Mucosa of stomach (tissue), 1 donor: ENCODE data around the gene TAF6.

Source experiments
- H3K27me3 ChIP-seq: one replicate; pipeline ENCODE4 v1.7.0; 2013; ENCODE audit warnings: mild to moderate bottlenecking, low read length; ENCODE audit not compliant: control insufficient read depth, insufficient read depth
- H3K36me3 ChIP-seq: one replicate; pipeline ENCODE4 v1.7.0; 2013; ENCODE audit warnings: low read length; ENCODE audit not compliant: control insufficient read depth, insufficient read depth
- H3K4me1 ChIP-seq: one replicate; pipeline ENCODE4 v1.7.0; 2013; ENCODE audit warnings: mild to moderate bottlenecking, low read length; ENCODE audit not compliant: control insufficient read depth, insufficient read depth
- H3K4me3 ChIP-seq: one replicate; pipeline ENCODE4 v1.7.0; 2013; ENCODE audit warnings: low read length
- H3K9ac ChIP-seq: one replicate; pipeline ENCODE4 v1.7.0; 2013; ENCODE audit warnings: mild to moderate bottlenecking, low read length, moderate library complexity
- H3K9me3 ChIP-seq: one replicate; pipeline ENCODE4 v1.7.0; 2013; ENCODE audit warnings: mild to moderate bottlenecking, low read length, moderate library complexity; ENCODE audit not compliant: control insufficient read depth
- donor health status: Pancreatic carcinoma.

Gene TAF6

GRCh38 chr7:100126239-100126930 lies 7.2 kb upstream of the TAF6 start:
- H3K9me3 ChIP-seq = no peaks in the 10 kb centered on the region
- H3K27me3 ChIP-seq = no peaks in the 10 kb centered on the region
- no peaks in the 10 kb centered on the region for H3K36me3 ChIP-seq
- H3K9ac ChIP-seq = peak overlapping the region; percentile 96
- peaks cover 44% of the 10 kb centered on the region for H3K4me1 ChIP-seq
- peak overlapping the region; percentile 91 for H3K4me3 ChIP-seq

GRCh38 chr7:100124301-100125230 lies 5.4 kb upstream of the TAF6 start:
- peaks cover 44% of the 10 kb centered on the region for H3K4me1 ChIP-seq
- no peaks in the 10 kb centered on the region for H3K36me3 ChIP-seq
- H3K9me3 ChIP-seq = no peaks in the 10 kb centered on the region
- no peak overlapping the region for H3K4me3 ChIP-seq
- H3K9ac ChIP-seq = no peak overlapping the region
- H3K27me3 ChIP-seq = no peaks in the 10 kb centered on the region

GRCh38 chr7:100122568-100122967 lies 3.4 kb upstream of the TAF6 start:
- no peaks in the 10 kb centered on the region for H3K27me3 ChIP-seq
- H3K4me1 ChIP-seq = peaks cover 41% of the 10 kb centered on the region
- H3K36me3 ChIP-seq = no peaks in the 10 kb centered on the region
- H3K9ac ChIP-seq = no peak overlapping the region
- H3K4me3 ChIP-seq = no peak overlapping the region
- H3K9me3 ChIP-seq = no peaks in the 10 kb centered on the region

GRCh38 chr7:100122067-100122466 lies 2.9 kb upstream of the TAF6 start:
- Histone ChIP-seq H3K9ac (no peak overlapping the region), H3K4me3 (no peak overlapping the region), H3K9me3 (no peaks in the 10 kb centered on the region), H3K4me1 (peaks cover 41% of the 10 kb centered on the region), H3K27me3 (no peaks in the 10 kb centered on the region), H3K36me3 (no peaks in the 10 kb centered on the region)

- Histone ChIP-seq H3K9me3 (no peaks in the 10 kb centered on the region), H3K4me1 (peaks cover 33% of the 10 kb centered on the region), H3K9ac (no peak overlapping the region), H3K4me3 (no peak overlapping the region), H3K36me3 (no peaks in the 10 kb centered on the region), H3K27me3 (no peaks in the 10 kb centered on the region)
These were observed 1.5 kb upstream of the TAF6 start for GRCh38 chr7:100120733-100121036.

GRCh38 chr7:100119970-100120732 lies 993 bp upstream of the TAF6 start:
- Histone ChIP-seq H3K9me3 (no peaks in the 10 kb centered on the region), H3K36me3 (no peaks in the 10 kb centered on the region), H3K27me3 (no peaks in the 10 kb centered on the region), H3K4me1 (peaks cover 28% of the 10 kb centered on the region), H3K9ac (peak overlapping the region; percentile 78), H3K4me3 (peak overlapping the region; percentile 74)

- Histone ChIP-seq H3K9ac (peak overlapping the region; percentile 78), H3K9me3 (no peaks in the 10 kb centered on the region), H3K27me3 (no peaks in the 10 kb centered on the region), H3K4me1 (peaks cover 17% of the 10 kb centered on the region), H3K36me3 (no peaks in the 10 kb centered on the region), H3K4me3 (peak overlapping the region; percentile 74)
These were observed 628 bp downstream of the TAF6 start for GRCh38 chr7:100118388-100119071.

- H3K36me3 ChIP-seq = no peaks in the 10 kb centered on the region
- H3K4me3 ChIP-seq = no peak overlapping the region
- no peaks in the 10 kb centered on the region for H3K9me3 ChIP-seq
- peaks cover 5% of the 10 kb centered on the region for H3K4me1 ChIP-seq
- no peak overlapping the region for H3K9ac ChIP-seq
- H3K27me3 ChIP-seq = no peaks in the 10 kb centered on the region
These were observed 4.1 kb downstream of the TAF6 start for GRCh38 chr7:100115026-100115425.

- Histone ChIP-seq H3K4me1 (no peaks in the 10 kb centered on the region), H3K9ac (no peak overlapping the region), H3K4me3 (no peak overlapping the region), H3K36me3 (peaks cover 2% of the 10 kb centered on the region), H3K9me3 (no peaks in the 10 kb centered on the region), H3K27me3 (no peaks in the 10 kb centered on the region)
These were observed 7.2 kb downstream of the TAF6 start for GRCh38 chr7:100111914-100112313.

- Histone ChIP-seq H3K36me3 (peaks cover 5% of the 10 kb centered on the region), H3K4me1 (no peaks in the 10 kb centered on the region), H3K9ac (no peak overlapping the region), H3K27me3 (no peaks in the 10 kb centered on the region), H3K9me3 (no peaks in the 10 kb centered on the region), H3K4me3 (no peak overlapping the region)
These were observed 8.0 kb downstream of the TAF6 start for GRCh38 chr7:100111156-100111555.

GRCh38 chr7:100109521-100110163 lies 9.5 kb downstream of the TAF6 start:
- Histone ChIP-seq H3K9me3 (no peaks in the 10 kb centered on the region), H3K4me3 (no peak overlapping the region), H3K9ac (no peak overlapping the region), H3K36me3 (peaks cover 5% of the 10 kb centered on the region), H3K27me3 (no peaks in the 10 kb centered on the region), H3K4me1 (no peaks in the 10 kb centered on the region)
